ENCODE measurements around the gene ENAH.

The ENAH gene

GRCh38 chr1:225468270-225469020, 184.5 kb downstream of the ENAH start:
- no peak for DNase-seq

GRCh38 chr1:225467193-225468020, 185.5 kb downstream of the ENAH start:
- DNase-seq: no peak

- DNase-seq: no peak
These were observed 186.1 kb downstream of the ENAH start for GRCh38 chr1:225466848-225467192.

- DNase-seq: no peak
These were observed 187.0 kb downstream of the ENAH start for GRCh38 chr1:225465793-225466517.

GRCh38 chr1:225464851-225465792, 187.8 kb downstream of the ENAH start:
- DNase-seq: no peak

GRCh38 chr1:225462714-225463574, 190.0 kb downstream of the ENAH start:
- no peak for DNase-seq

GRCh38 chr1:225462429-225462713, 190.6 kb downstream of the ENAH start:
- DNase-seq: no peak

GRCh38 chr1:225461533-225462428, 191.1 kb downstream of the ENAH start:
- no peak for DNase-seq

GRCh38 chr1:225460737-225461532, 192.0 kb downstream of the ENAH start:
- peak; percentile 46 for DNase-seq

GRCh38 chr1:225460021-225460736, 192.7 kb downstream of the ENAH start:
- no peak for DNase-seq

- DNase-seq: peak; percentile 29
These were observed 194.7 kb downstream of the ENAH start for GRCh38 chr1:225458222-225458631.

- peak; percentile 82 for DNase-seq
These were observed 198.2 kb downstream of the ENAH start for GRCh38 chr1:225454733-225455132.

- DNase-seq: no peak
These were observed 198.9 kb downstream of the ENAH start for GRCh38 chr1:225453797-225454648.

GRCh38 chr1:225451840-225452515, 200.9 kb downstream of the ENAH start:
- DNase-seq: no peak

GRCh38 chr1:225451340-225451739, 201.6 kb downstream of the ENAH start:
- no peak for DNase-seq

- DNase-seq: no peak
These were observed 202.3 kb downstream of the ENAH start for GRCh38 chr1:225450491-225451191.

- DNase-seq: no peak
These were observed 203.1 kb downstream of the ENAH start for GRCh38 chr1:225449774-225450173.

All from EL (cell line).